Left ventricle myocardium inferior (tissue), 1 donor: ENCODE results near the gene WDR76. TPM values are rescaled to one million over a fixed set of nuclear protein-coding genes. Genes with fewer than 3 reads are reported as not detected.

Experiments used
- DNase-seq: peaks from one replicate; pipeline ENCODE4 v3.0.0-alpha.2; 2020
- H3K27ac ChIP-seq: fragments of 200-600 bp; replicated peaks from 2 replicates; pipeline ENCODE4 v1.8.0; 2021
- H3K27me3 ChIP-seq: fragments of 200-600 bp; 2 replicates; pipeline ENCODE4 v1.8.0; 2021; ENCODE audit warnings: low read depth
- H3K36me3 ChIP-seq: fragments of 200-600 bp; 2 replicates; pipeline ENCODE4 v1.8.0; 2021
- H3K4me1 ChIP-seq: fragments of 200-600 bp; 2 replicates; pipeline ENCODE4 v1.8.0; 2021
- H3K4me3 ChIP-seq: fragments of 200-600 bp; 2 replicates; pipeline ENCODE4 v1.8.0; 2021; ENCODE audit warnings: mild to moderate bottlenecking, moderate library complexity
- H3K9me3 ChIP-seq: fragments of 200-600 bp; replicated peaks from 2 replicates; pipeline ENCODE4 v1.8.0; 2021
- intact Hi-C: fragments of 100-400 bp; cut with micrococcal nuclease; formaldehyde crosslinking; loops from one replicate; pipeline ENCODE4 v1.11.0; 2022
- total RNA-seq: library from RNA; stranded (reverse); fragmentation: NEBNext Ultra II Directional; extraction: Animal tissue kit (Norgen Biotek cat#: 25700); gene quantifications from one replicate; pipeline ENCODE4 v1.2.1, GENCODE V29; 2021
- TF ChIP-seq, protein P1 (sequence below): fragments of 200-600 bp; IDR thresholded peaks from 2 replicates; pipeline ENCODE4 v1.8.0; 2021; ENCODE audit warnings: antibody characterized with exemption, mild to moderate bottlenecking, borderline replicate concordance
- donor health status: DM: no; HTN: yes; CAD: no; lungs with severe emphysema.

WDR76 gene
- total RNA-seq, 1 donor from 2014 or later = 1.8 TPM

DNA sequence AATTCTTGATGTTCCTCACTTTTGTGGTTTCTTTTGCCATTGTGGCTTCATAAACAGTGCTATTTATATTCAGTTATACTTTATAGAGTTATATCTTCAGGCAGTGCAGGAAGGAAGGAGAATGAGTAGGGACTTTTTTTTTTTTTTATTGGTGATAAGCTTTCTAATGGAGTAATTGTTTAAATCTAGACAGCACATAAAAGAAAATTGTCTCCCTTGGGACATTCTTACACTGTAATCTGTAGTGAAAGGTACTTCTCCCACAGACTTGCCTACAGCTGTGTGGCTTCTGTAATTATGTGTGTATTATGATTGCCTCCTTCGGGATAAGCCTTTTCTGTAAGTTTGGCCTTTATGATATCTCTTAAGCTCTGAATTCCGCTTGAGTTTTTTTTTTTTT lies 41.6 kb downstream of the WDR76 start:
- DNase-seq = no peak
- no peaks in the 10 kb centered on the region for H3K9me3 ChIP-seq
- TF ChIP-seq, protein P1, sequence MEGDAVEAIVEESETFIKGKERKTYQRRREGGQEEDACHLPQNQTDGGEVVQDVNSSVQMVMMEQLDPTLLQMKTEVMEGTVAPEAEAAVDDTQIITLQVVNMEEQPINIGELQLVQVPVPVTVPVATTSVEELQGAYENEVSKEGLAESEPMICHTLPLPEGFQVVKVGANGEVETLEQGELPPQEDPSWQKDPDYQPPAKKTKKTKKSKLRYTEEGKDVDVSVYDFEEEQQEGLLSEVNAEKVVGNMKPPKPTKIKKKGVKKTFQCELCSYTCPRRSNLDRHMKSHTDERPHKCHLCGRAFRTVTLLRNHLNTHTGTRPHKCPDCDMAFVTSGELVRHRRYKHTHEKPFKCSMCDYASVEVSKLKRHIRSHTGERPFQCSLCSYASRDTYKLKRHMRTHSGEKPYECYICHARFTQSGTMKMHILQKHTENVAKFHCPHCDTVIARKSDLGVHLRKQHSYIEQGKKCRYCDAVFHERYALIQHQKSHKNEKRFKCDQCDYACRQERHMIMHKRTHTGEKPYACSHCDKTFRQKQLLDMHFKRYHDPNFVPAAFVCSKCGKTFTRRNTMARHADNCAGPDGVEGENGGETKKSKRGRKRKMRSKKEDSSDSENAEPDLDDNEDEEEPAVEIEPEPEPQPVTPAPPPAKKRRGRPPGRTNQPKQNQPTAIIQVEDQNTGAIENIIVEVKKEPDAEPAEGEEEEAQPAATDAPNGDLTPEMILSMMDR = no peak
- H3K27ac ChIP-seq = no peak overlapping the region
- H3K4me3 ChIP-seq = no peak overlapping the region
- intact Hi-C loops = no loop called here
- H3K4me1 ChIP-seq = peaks cover 23% of the 10 kb centered on the region
- H3K36me3 ChIP-seq = peaks cover 50% of the 10 kb centered on the region
- H3K27me3 ChIP-seq = no peaks in the 10 kb centered on the region

DNA sequence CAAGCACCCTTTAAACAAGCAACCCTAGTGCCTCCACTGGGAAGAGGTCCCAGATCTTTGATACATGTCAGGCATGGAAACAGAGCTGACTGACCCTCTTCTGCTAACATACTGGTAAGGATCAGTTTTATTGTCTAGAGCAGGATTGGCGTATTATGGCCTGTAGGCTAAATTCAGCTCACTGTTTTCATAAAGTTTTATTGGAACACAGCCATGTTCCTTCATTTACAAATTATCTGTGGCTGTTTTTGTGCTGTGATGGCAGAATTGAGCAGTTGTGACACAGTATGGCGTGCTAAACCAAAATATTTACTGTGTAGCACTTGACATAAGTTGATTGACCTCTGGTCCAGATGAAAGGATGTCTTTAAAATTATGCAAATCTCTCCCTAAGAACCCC lies 45.0 kb downstream of the WDR76 start:
- intact Hi-C loops = no loop called here
- Histone ChIP-seq H3K36me3 (peaks cover 45% of the 10 kb centered on the region), H3K27ac (peak overlapping the region; percentile 36), H3K27me3 (no peaks in the 10 kb centered on the region), H3K4me1 (peaks cover 54% of the 10 kb centered on the region), H3K4me3 (no peak overlapping the region), H3K9me3 (no peaks in the 10 kb centered on the region)
- DNase-seq = no peak
- TF ChIP-seq, protein P1 = no peak

DNA sequence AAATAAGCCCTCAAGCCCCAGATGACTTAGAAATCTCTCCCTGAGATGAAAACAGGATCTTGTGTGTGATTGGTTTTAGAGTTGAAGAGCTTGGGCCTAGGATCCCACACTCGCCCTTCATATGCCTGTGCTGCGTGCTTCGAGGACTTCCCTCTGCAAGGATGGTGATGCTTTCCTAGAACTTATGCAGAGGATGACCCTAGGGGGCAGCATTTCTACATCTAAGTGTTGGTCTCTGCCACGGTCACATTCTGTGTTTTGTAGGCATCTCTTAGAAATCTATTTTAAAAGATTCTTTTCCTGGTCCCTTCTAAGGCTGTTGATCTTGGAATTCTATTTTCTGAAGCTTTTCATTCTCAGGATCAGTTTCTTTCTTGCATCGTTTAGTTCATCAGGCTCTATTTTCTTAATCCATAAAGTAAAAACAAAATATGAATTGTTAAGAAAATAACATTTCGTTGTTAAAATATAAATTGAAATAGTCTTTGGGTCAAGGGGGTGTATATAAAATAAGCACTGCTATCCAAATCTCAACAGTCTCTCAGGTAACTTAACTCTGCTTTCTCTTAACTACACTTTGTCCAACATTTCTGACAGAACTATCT lies 45.7 kb downstream of the WDR76 start:
- no peak overlapping the region for H3K4me3 ChIP-seq
- intact Hi-C loops = no loop called here
- DNase-seq = no peak
- H3K36me3 ChIP-seq = peaks cover 41% of the 10 kb centered on the region
- TF ChIP-seq, protein P1 = peak; percentile 65
- no peaks in the 10 kb centered on the region for H3K27me3 ChIP-seq
- H3K27ac ChIP-seq = peak overlapping the region; percentile 36
- H3K4me1 ChIP-seq = peaks cover 56% of the 10 kb centered on the region
- no peaks in the 10 kb centered on the region for H3K9me3 ChIP-seq

DNA sequence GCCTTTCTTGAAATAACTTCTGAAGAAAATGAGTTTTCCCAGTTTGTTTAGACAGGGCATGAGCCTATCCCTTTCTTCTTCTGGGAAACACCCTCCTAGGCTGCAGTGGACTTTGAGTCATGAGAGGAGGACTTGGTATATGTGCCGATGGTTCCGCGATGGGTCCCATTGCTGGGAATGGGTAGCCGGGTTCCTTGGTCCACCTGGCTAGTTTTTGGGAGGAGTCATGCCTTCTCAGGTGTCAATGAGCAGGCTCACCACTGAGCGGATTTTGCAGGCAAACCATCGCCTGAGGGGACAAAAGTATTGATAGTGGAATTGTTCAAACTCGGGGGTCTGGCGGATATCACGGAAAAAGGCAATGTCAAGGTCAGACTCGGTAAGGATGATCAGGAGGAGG lies 46.8 kb downstream of the WDR76 start:
- no peaks in the 10 kb centered on the region for H3K9me3 ChIP-seq
- intact Hi-C loops = no loop called here
- no peak overlapping the region for H3K4me3 ChIP-seq
- TF ChIP-seq, protein P1 = no peak
- no peaks in the 10 kb centered on the region for H3K27me3 ChIP-seq
- H3K36me3 ChIP-seq = peaks cover 41% of the 10 kb centered on the region
- peaks cover 56% of the 10 kb centered on the region for H3K4me1 ChIP-seq
- H3K27ac ChIP-seq = peak overlapping the region; percentile 37
- DNase-seq = no peak

DNA sequence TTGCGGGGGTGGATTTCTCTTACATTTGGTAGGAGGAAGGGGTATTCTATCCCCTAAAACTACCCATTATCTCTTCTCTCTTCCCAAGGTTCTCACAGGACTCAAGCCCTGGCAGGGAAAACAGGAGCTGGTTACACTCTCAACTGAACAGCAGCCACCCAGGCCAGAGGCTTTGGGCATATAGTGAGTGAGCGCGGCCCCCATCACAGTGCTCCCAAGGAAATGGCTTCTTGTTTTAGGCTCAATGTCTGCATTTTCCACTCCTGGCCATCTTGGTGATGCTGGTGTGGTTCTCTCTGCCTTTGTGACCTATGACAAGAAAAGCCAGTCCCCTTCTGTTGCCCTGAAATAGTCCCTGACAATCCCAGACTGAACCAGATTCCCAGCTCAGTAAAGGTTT lies 50.1 kb downstream of the WDR76 start:
- Histone ChIP-seq H3K36me3 (peaks cover 21% of the 10 kb centered on the region), H3K27ac (peak overlapping the region; percentile 93), H3K4me1 (peaks cover 67% of the 10 kb centered on the region), H3K9me3 (no peaks in the 10 kb centered on the region), H3K4me3 (peak overlapping the region; percentile 71), H3K27me3 (no peaks in the 10 kb centered on the region)
- intact Hi-C loops = no loop called here
- TF ChIP-seq, protein P1 = no peak
- no peak for DNase-seq
